ENCODE results near the gene TRIP4. TPM values are rescaled to one million over a fixed set of nuclear protein-coding genes. Genes with fewer than 3 reads are reported as not detected.

Gene TRIP4
- polyA plus RNA-seq, 3 donors = 23.0 to 40.1 (median 35.6) TPM

GRCh38 chr15:64396789-64397188 lies 9.2 kb downstream of the TRIP4 start:
- Mint-ChIP-seq H3K4me1 (no peaks in the 10 kb centered on the region), H3K36me3 (peaks cover 69 to 90% of the 10 kb centered on the region in 2 donors), H3K4me3 (no peak overlapping the region), H3K27me3 (ENCODE audit: low read depth in 3 of 3) (peaks cover 0 to 1% (median 0%) of the 10 kb centered on the region in 3 donors), H3K9me3 (no peaks in the 10 kb centered on the region), H3K27ac (no peak overlapping the region)
- Histone ChIP-seq H3K4me2 (replicated peaks; ENCODE audit: extremely low read depth, low read length, poor library complexity, severe bottlenecking) (no peak overlapping the region), H3K27me3 (ENCODE audit: control insufficient read depth in 2 of 2, insufficient read depth in 2 of 2, low read length in 2 of 2) (no peaks in the 10 kb centered on the region), H3K4me3 (replicated peaks in 1 of 3; ENCODE audit: low read depth in 2 of 3, low read length in 3 of 3) (no peak overlapping the region), H3K9ac (ENCODE audit: insufficient read depth, low read length, poor library complexity, severe bottlenecking) (no peak overlapping the region), H3K27ac (ENCODE audit: low read depth in 1 of 2, low read length in 2 of 2) (no peak overlapping the region), H3K4me1 (ENCODE audit: control insufficient read depth in 1 of 2, insufficient read depth in 2 of 2, low read length in 2 of 2) (no peaks in the 10 kb centered on the region), H4K20me1 (ENCODE audit: insufficient read depth, low read length) (peaks cover 9% of the 10 kb centered on the region), H3K79me2 (ENCODE audit: insufficient read depth, low read length) (peaks cover 11% of the 10 kb centered on the region), H2AFZ (ENCODE audit: insufficient read depth, low read depth, low read length, poor library complexity, severe bottlenecking) (no peak overlapping the region), H3K9me3 (replicated peaks in 1 of 2; ENCODE audit: control insufficient read depth in 1 of 2, insufficient read depth in 1 of 2, low read length in 2 of 2) (no peaks in the 10 kb centered on the region), H3K36me3 (replicated peaks in 1 of 2; ENCODE audit: control insufficient read depth in 1 of 2, insufficient read depth in 2 of 2, low read length in 2 of 2) (peaks cover 75 to 93% of the 10 kb centered on the region in 2 donors)
- no CpG with 5 or more reads among the region's 5 CpGs for WGBS (ENCODE audit: insufficient coverage)
- DNase-seq = no peak
- intact Hi-C loops (cut with micrococcal nuclease) = no loop called here
- no peak for TF ChIP-seq CTCF (IDR thresholded peaks at IDR 0.05)

- Histone ChIP-seq H3K4me1 (ENCODE audit: control insufficient read depth in 1 of 2, insufficient read depth in 2 of 2, low read length in 2 of 2) (no peaks in the 10 kb centered on the region), H3K4me2 (replicated peaks; ENCODE audit: extremely low read depth, low read length, poor library complexity, severe bottlenecking) (no peak overlapping the region), H3K4me3 (replicated peaks in 1 of 3; ENCODE audit: low read depth in 2 of 3, low read length in 3 of 3) (no peak overlapping the region), H3K9me3 (replicated peaks in 1 of 2; ENCODE audit: control insufficient read depth in 1 of 2, insufficient read depth in 1 of 2, low read length in 2 of 2) (no peaks in the 10 kb centered on the region), H4K20me1 (ENCODE audit: insufficient read depth, low read length) (no peaks in the 10 kb centered on the region), H3K36me3 (replicated peaks in 1 of 2; ENCODE audit: control insufficient read depth in 1 of 2, insufficient read depth in 2 of 2, low read length in 2 of 2) (peaks cover 84 to 100% of the 10 kb centered on the region in 2 donors), H3K27me3 (ENCODE audit: control insufficient read depth in 2 of 2, insufficient read depth in 2 of 2, low read length in 2 of 2) (no peaks in the 10 kb centered on the region), H3K79me2 (ENCODE audit: insufficient read depth, low read length) (no peaks in the 10 kb centered on the region), H3K9ac (ENCODE audit: insufficient read depth, low read length, poor library complexity, severe bottlenecking) (no peak overlapping the region), H2AFZ (ENCODE audit: insufficient read depth, low read depth, low read length, poor library complexity, severe bottlenecking) (no peak overlapping the region), H3K27ac (ENCODE audit: low read depth in 1 of 2, low read length in 2 of 2) (no peak overlapping the region)
- Mint-ChIP-seq H3K4me1 (no peaks in the 10 kb centered on the region), H3K27ac (no peak overlapping the region), H3K4me3 (no peak overlapping the region), H3K36me3 (peaks cover 72 to 97% of the 10 kb centered on the region in 2 donors), H3K9me3 (no peaks in the 10 kb centered on the region), H3K27me3 (ENCODE audit: low read depth in 3 of 3) (no peaks in the 10 kb centered on the region)
- intact Hi-C loops (cut with micrococcal nuclease) = no loop called here
- WGBS (ENCODE audit: insufficient coverage) = no CpG with 5 or more reads among the region's 2 CpGs
- no peak for DNase-seq
- no peak for TF ChIP-seq CTCF (IDR thresholded peaks at IDR 0.05)
Observed at GRCh38 chr15:64398575-64398974, 10.9 kb downstream of the TRIP4 start.

Measured in CD14-positive monocyte (primary cell).